Measurements from ENCODE around the gene AKAP6. TPM values are rescaled to one million over a fixed set of nuclear protein-coding genes. Genes with fewer than 3 reads are reported as not detected.

AKAP6 gene
- total RNA-seq, 4 donors from 2014 or later, result 4.1 to 34.4 (median 15.3) TPM

DNA sequence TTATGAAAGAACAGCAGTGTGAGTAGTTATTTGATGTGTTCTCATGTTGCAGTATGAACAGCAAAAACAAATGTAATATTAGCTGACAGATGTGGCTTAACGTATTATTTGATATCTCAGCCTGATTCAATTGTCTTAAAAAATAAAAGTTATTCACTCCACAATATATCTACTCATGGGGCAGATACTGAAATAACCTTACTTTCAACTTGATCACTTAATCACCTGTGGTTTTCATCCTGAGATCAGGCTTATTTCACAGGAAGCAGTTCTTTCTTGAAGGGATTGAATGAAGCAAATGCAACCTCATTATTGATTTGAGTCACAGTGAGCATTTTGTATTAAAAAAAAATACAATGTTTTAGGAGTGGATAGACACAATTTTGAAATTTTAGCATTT is 90.3 kb downstream of the AKAP6 start:
- no peak for TF ChIP-seq POLR2A (IDR thresholded peaks at IDR 0.05)
- TF ChIP-seq, protein P1, sequence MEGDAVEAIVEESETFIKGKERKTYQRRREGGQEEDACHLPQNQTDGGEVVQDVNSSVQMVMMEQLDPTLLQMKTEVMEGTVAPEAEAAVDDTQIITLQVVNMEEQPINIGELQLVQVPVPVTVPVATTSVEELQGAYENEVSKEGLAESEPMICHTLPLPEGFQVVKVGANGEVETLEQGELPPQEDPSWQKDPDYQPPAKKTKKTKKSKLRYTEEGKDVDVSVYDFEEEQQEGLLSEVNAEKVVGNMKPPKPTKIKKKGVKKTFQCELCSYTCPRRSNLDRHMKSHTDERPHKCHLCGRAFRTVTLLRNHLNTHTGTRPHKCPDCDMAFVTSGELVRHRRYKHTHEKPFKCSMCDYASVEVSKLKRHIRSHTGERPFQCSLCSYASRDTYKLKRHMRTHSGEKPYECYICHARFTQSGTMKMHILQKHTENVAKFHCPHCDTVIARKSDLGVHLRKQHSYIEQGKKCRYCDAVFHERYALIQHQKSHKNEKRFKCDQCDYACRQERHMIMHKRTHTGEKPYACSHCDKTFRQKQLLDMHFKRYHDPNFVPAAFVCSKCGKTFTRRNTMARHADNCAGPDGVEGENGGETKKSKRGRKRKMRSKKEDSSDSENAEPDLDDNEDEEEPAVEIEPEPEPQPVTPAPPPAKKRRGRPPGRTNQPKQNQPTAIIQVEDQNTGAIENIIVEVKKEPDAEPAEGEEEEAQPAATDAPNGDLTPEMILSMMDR (IDR thresholded peaks at IDR 0.05), result no peak
- no peaks in the 10 kb centered on the region for H3K9me3 ChIP-seq
- H3K36me3 ChIP-seq, result no peaks in the 10 kb centered on the region
- H3K4me3 ChIP-seq, result no peak overlapping the region
- no peak overlapping the region for H3K27ac ChIP-seq
- no peaks in the 10 kb centered on the region for H3K4me1 ChIP-seq
- intact Hi-C loops (cut with DNase I; ENCODE audit: low total_unique reads), result no loop called here
- no peak for DNase-seq
- no peaks in the 10 kb centered on the region for H3K27me3 ChIP-seq

DNA sequence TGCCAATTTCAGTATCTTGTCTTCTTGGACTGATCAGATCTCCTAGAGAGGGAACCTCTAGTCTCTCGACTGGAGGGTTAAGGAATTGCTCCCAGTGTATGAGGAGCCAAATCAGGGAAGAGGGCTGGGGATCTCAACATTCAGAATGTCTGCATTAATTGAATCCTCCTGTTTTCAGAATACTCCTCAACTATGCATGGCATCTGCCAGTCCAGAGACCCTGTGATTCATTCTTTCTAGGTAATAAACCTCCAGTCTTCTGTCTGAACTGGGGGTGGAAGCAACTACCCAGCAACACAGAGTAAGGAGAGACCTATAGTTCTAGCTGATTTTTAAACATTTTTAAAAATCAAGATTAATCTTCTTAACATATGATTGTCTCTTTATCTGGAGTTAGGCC is 92.7 kb downstream of the AKAP6 start:
- Histone ChIP-seq H3K4me3 (no peak overlapping the region), H3K9me3 (no peaks in the 10 kb centered on the region), H3K4me1 (no peaks in the 10 kb centered on the region), H3K27ac (no peak overlapping the region), H3K36me3 (no peaks in the 10 kb centered on the region), H3K27me3 (no peaks in the 10 kb centered on the region)
- intact Hi-C loops (cut with DNase I; ENCODE audit: low total_unique reads), result no loop called here
- no peak for TF ChIP-seq POLR2A (IDR thresholded peaks at IDR 0.05)
- TF ChIP-seq, protein P1 (IDR thresholded peaks at IDR 0.05), result no peak
- DNase-seq, result no peak

DNA sequence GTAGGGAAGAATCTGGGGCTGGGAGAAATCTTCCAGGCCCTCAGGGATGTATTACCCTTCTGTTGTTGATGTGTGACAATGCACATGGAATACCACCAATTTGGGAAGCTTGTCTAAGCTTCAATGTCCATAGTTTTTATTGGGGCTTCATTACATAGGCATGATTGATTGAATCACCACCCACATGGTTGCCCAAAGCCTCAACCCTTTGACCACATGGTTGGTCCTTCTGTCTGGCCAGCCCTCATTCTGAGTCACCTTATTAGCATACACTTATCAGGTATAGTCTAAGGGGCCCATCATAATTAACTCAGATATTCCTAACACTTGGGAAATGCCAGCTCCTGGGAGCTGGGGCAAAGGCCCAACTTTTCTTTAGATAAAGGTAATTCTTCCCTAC is 93.3 kb downstream of the AKAP6 start:
- no peaks in the 10 kb centered on the region for H3K9me3 ChIP-seq
- no peak overlapping the region for H3K4me3 ChIP-seq
- no peaks in the 10 kb centered on the region for H3K36me3 ChIP-seq
- H3K4me1 ChIP-seq, result no peaks in the 10 kb centered on the region
- DNase-seq, result no peak
- no peaks in the 10 kb centered on the region for H3K27me3 ChIP-seq
- no peak for TF ChIP-seq POLR2A (IDR thresholded peaks at IDR 0.05)
- TF ChIP-seq, protein P1 (IDR thresholded peaks at IDR 0.05), result no peak
- no peak overlapping the region for H3K27ac ChIP-seq
- intact Hi-C loops (cut with DNase I; ENCODE audit: low total_unique reads), result no loop called here

DNA sequence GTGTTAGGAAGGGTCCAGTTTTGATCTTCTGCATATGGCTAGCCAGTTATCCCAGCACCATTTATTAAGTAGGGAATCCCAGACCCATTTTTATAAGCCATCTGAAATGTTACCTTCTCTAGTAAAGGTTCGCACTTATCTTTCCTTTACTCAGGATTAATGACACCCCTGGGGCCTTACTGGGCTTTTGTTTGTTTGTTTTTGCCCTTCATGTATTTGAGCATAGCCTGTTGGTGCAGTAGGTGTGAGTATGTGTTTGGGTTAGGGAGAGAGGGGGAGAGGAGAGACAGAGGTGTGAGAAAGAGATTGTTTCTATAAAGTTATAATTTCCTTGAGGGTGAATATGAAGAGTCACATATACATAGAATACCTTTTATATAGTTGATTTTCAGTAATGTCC is 96.9 kb downstream of the AKAP6 start:
- H3K27me3 ChIP-seq, result no peaks in the 10 kb centered on the region
- no peak overlapping the region for H3K27ac ChIP-seq
- intact Hi-C loops (cut with DNase I; ENCODE audit: low total_unique reads), result no loop called here
- TF ChIP-seq, protein P1 (IDR thresholded peaks at IDR 0.05), result no peak
- TF ChIP-seq POLR2A (IDR thresholded peaks at IDR 0.05), result no peak
- no peaks in the 10 kb centered on the region for H3K9me3 ChIP-seq
- DNase-seq, result no peak
- H3K4me1 ChIP-seq, result no peaks in the 10 kb centered on the region
- H3K36me3 ChIP-seq, result no peaks in the 10 kb centered on the region
- no peak overlapping the region for H3K4me3 ChIP-seq

DNA sequence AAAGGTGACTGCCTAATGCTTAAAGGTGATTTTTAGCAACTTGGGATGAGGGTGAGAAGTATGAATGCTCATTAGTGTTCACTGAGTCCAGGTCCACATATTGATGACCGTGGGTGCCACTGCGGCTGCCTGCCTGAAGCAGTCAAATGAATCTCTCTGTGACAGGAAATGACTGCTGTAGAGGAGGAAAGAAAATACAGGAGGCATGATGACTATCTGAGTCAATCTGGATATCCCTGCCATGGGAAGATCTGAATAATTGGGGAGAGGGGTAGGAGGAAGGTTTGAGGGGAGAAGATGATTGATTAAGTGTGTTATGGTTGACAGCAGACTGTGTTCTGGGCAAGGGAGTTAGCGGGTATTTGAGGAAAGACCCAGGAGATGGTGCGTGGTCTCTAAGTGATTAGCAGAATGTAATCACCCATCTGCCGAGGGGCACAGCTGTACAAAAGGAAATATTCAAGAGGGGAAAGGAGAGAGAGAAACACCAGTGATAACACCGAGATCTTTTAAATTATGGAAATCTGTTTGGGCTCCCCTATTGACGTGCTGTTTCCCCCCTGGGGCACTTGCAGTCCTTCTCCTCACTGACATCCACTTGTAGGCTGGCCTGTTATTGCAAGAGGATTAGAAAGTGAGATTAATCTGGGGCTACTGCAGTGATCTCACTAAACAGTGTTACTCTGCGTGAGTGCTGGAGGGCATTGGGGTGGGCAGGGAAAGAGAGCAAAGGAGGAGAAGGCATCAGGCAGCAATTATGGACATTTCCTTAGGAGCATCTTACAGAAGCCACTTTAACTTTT is 97.7 kb downstream of the AKAP6 start:
- H3K9me3 ChIP-seq, result no peaks in the 10 kb centered on the region
- no peak overlapping the region for H3K27ac ChIP-seq
- H3K4me3 ChIP-seq, result no peak overlapping the region
- intact Hi-C loops (cut with DNase I; ENCODE audit: low total_unique reads), result no loop called here
- no peak for TF ChIP-seq POLR2A (IDR thresholded peaks at IDR 0.05)
- TF ChIP-seq, protein P1 (IDR thresholded peaks at IDR 0.05), result no peak
- no peak for DNase-seq
- H3K36me3 ChIP-seq, result no peaks in the 10 kb centered on the region
- H3K27me3 ChIP-seq, result no peaks in the 10 kb centered on the region
- H3K4me1 ChIP-seq, result no peaks in the 10 kb centered on the region
